OCI-LY7 (cell line): ENCODE results near the gene SLC25A24. TPM values are rescaled to one million over a fixed set of nuclear protein-coding genes. Genes with fewer than 3 reads are reported as not detected.
A peak's percentile ranks its signal among the peaks of the same experiment; 100 is the strongest.
"Not testable (repeated sequence)": the region's sequence is repeated elsewhere in the genome, so short reads cannot be mapped to it uniquely, and the experiment has no call there.

Source experiments
- Bru-seq: library from RNA; stranded (reverse); fragments of 400-500 nt; gene quantifications from one replicate; lab custom pipeline; 2021; lab: Mats Ljungman, UMichigan
- BruChase-seq, 2 experiments: library from RNA; stranded (reverse); fragments of 400-500 nt; gene quantifications; one replicate each; lab custom pipeline; 2021; lab: Mats Ljungman, UMichigan
- BruUV-seq: library from RNA; stranded (reverse); fragments of 400-500 nt; replicated peaks from 2 replicates; lab custom pipeline; 2021; lab: Mats Ljungman, UMichigan
- CTCF ChIA-PET: fragments of 300-600 bp; sonication (Branson Sonifier 250); formaldehyde crosslinking; loops from one replicate; lab custom pipeline; 2022; ENCODE audit warnings: antibody characterized with exemption; ENCODE audit not compliant: unreplicated experiment; lab: Charles Lee
- POLR2A ChIA-PET: fragments of 300-600 bp; sonication (Branson Sonifier 250); formaldehyde crosslinking; loops from one replicate; lab custom pipeline; 2022; ENCODE audit warnings: antibody characterized with exemption; lab: Charles Lee
- DNase-seq: peaks from one replicate; pipeline ENCODE4 v3.0.0-alpha.2; 2015; ENCODE audit warnings: low spot score
- H2AFZ ChIP-seq: fragments of 200-600 bp; sonication (generic), shearing (Covaris generic); 2 replicates; pipeline ENCODE4 v1.6.1; 2014; ENCODE audit warnings: mild to moderate bottlenecking, antibody characterized with exemption, low read length, moderate library complexity
- H3K27ac ChIP-seq: fragments of 200-600 bp; sonication (generic); 2 replicates; pipeline ENCODE4 v1.5.1; 2014; ENCODE audit warnings: mixed run types, low read depth, mild to moderate bottlenecking, moderate library complexity, low read length, inconsistent platforms; ENCODE audit not compliant: poor library complexity, severe bottlenecking
- H3K36me3 ChIP-seq: fragments of 200-600 bp; sonication (generic); 2 replicates; pipeline ENCODE4 v1.6.1; 2014; ENCODE audit warnings: mild to moderate bottlenecking, antibody characterized with exemption, low read length, moderate library complexity, mixed read lengths; ENCODE audit not compliant: insufficient read depth
- H3K4me1 ChIP-seq: fragments of 200-600 bp; sonication (generic); 2 replicates; pipeline ENCODE4 v1.5.1; 2014; ENCODE audit warnings: mild to moderate bottlenecking, low read length; ENCODE audit not compliant: insufficient read depth, poor library complexity, severe bottlenecking
- H3K4me2 ChIP-seq: fragments of 200-600 bp; sonication (generic); 2 replicates; pipeline ENCODE4 v1.6.1; 2014; ENCODE audit warnings: mild to moderate bottlenecking, low read length
- H3K4me3 ChIP-seq: fragments of 200-600 bp; sonication (generic); 2 replicates; pipeline ENCODE4 v1.5.1; 2014; ENCODE audit warnings: mild to moderate bottlenecking, low read depth, low read length; ENCODE audit not compliant: poor library complexity, severe bottlenecking
- H3K79me2 ChIP-seq: fragments of 200-600 bp; sonication (generic); 2 replicates; pipeline ENCODE4 v1.6.1; 2016; ENCODE audit warnings: low read depth, mild to moderate bottlenecking, low read length, moderate library complexity, mixed read lengths; ENCODE audit not compliant: insufficient read depth
- H3K9me2 ChIP-seq: fragments of 200-600 bp; sonication (generic); 2 replicates; pipeline ENCODE4 v1.6.1; 2016; ENCODE audit warnings: mild to moderate bottlenecking, low read length, mixed read lengths; ENCODE audit not compliant: insufficient read depth
- H3K9me3 ChIP-seq: fragments of 200-600 bp; sonication (generic); 2 replicates; pipeline ENCODE4 v1.6.1; 2014; ENCODE audit warnings: mild to moderate bottlenecking, mixed run types, low read length, mixed read lengths
- H4K20me1 ChIP-seq: fragments of 200-600 bp; sonication (generic); 2 replicates; pipeline ENCODE4 v1.6.1; 2014; ENCODE audit warnings: mild to moderate bottlenecking, antibody characterized with exemption, low read length, moderate library complexity, mixed read lengths; ENCODE audit not compliant: insufficient read depth
- CTCF ChIP-seq: fragments of 200-600 bp; sonication (generic); conservative IDR thresholded peaks from 2 replicates; pipeline ENCODE4 v1.5.1; 2014; ENCODE audit warnings: mild to moderate bottlenecking, antibody characterized with exemption, low read length, moderate library complexity, mixed read lengths
- EZH2phosphoT487 ChIP-seq: fragments of 200-600 bp; sonication (generic); IDR thresholded peaks from 2 replicates; pipeline ENCODE4 v1.6.1; 2018; ENCODE audit warnings: low read depth, borderline replicate concordance, mild to moderate bottlenecking, mixed run types, antibody characterized with exemption, low read length, moderate library complexity, mixed read lengths
- intact Hi-C: fragments of 100-400 bp; cut with micrococcal nuclease; formaldehyde crosslinking; loops from one replicate; pipeline ENCODE4 v1.10.0; 2022; ENCODE audit not compliant: unreplicated experiment
- long read RNA-seq: library from polyadenylated mRNA; stranded (forward); transcript quantifications from one replicate; pipeline ENCODE4 v2.0.0, GENCODE V29; 2022
- total RNA-seq, 2 experiments: library from RNA; depleted of rRNA in 1 of 2; stranded (reverse); fragments of >200 nt in 1 of 2; shearing (Covaris generic) in 1 of 2; gene quantifications; 2 replicates each; pipeline ENCODE4 v1.2.3, GENCODE V29; 2014 to 2022

SLC25A24 gene
- not detected in 2 replicates for total RNA-seq (2014; rRNA removed; shearing (Covaris generic))
- not detected in 2 replicates for total RNA-seq (2022)
- Bru-seq, nascent RNA, result percentile 12 among the genes with signal in this experiment
- BruChase-seq, experiment 1, labeled RNA remaining after a 6-hour chase, result percentile 4 among the genes with signal in this experiment
- BruChase-seq, experiment 2, labeled RNA remaining after a 2-hour chase, result percentile 14 among the genes with signal in this experiment
- long read RNA-seq, result 0 reads

DNA sequence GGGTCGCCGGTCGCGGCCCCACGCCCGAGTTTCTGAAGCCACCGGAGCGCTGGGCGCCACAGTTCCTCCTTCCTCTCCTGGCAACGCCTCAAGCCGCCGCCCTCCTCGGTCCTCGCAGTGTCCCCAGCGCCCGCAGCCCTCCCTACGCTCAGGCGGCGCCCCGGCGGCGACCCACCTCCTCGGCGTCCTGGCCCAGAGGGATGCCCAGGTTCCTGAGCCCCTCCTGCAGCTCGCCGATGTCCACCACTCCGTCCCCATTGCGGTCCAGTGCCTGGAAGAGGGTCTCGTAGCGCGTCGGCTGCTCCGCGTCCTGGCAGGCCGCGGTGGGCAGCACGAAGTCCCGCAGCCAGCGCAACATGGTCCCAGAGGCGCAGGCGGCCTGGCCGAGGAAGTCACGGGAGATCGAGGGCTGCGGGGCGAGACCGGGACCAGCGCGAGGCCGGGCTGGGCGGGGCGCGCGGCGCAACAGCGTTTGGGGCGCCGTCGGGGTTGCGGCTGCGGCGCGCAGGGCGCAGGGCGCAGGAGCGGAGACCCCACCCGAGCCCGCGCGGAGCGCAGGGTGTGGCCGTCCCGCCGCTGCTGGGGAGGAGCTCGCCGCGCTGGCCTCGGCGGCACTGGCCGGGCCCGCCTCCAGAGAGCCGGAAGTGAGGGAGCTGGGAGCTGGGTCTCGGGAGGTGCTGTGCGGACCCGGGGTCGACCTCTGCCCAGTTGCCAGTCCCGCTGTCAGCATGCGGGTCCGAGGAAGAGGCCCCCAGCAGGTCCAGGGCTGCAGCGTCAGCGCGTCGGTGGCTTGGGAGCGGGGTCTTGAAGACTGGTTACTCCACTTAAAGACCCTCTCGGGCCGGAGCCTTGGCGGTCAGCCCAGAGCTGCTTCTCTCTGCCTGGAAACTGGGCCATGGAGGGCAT, at the start of gene SLC25A24:
Gene SLC25A24 (minus strand): TSS at position 563 of the 906 bp plus-strand sequence. CDS start 205 bp downstream, at position 358.
- Histone ChIP-seq H3K79me2 (no peaks in the 10 kb centered on the region), H3K9me2 (no peaks in the 10 kb centered on the region), H3K4me2 (peak within 1 kb of the TSS; percentile 58), H3K4me3 (peak within 1 kb of the TSS; percentile 50), H2AFZ (peak within 1 kb of the TSS; percentile 78; the same call in 1 of the 2 replicates), H3K36me3 (no peaks in the 10 kb centered on the region), H3K4me1 (no peaks in the 10 kb centered on the region), H3K27ac (no peak within 1 kb of the TSS), H3K9me3 (no peaks in the 10 kb centered on the region), H4K20me1 (no peaks in the 10 kb centered on the region)
- intact Hi-C loops, result loop anchor here (10.0 kb wide), 2 partner anchors 425 to 445 kb away; no protein-coding TSS in a partner anchor
- CTCF ChIA-PET, result no interaction called here
- BruUV-seq, result no TSS peak
- TF ChIP-seq CTCF (no peak), EZH2phosphoT487 (no peak)
- DNase-seq, result no peak
- POLR2A ChIA-PET, result no interaction called here

GRCh38 chr1:108243976-108244375, 43.8 kb upstream of the SLC25A24 start, which contains the start of gene NBPF4:
Gene NBPF4, minus strand, starts transcription at chr1:108244076. Its CDS starts 315 bp downstream, at chr1:108243761.
- H3K4me2 ChIP-seq, H3K4me3 ChIP-seq, H3K9me2 ChIP-seq, intact Hi-C loops, H3K79me2 ChIP-seq, POLR2A ChIA-PET, BruUV-seq, H3K36me3 ChIP-seq, H4K20me1 ChIP-seq, H3K27ac ChIP-seq, H3K9me3 ChIP-seq, CTCF ChIA-PET, H3K4me1 ChIP-seq, H2AFZ ChIP-seq, DNase-seq: not testable (repeated sequence)

- H3K9me3 ChIP-seq, H3K9me2 ChIP-seq, H4K20me1 ChIP-seq, DNase-seq, BruUV-seq, H3K4me3 ChIP-seq, H3K79me2 ChIP-seq, H3K27ac ChIP-seq, CTCF ChIA-PET, H3K36me3 ChIP-seq, H3K4me2 ChIP-seq, H2AFZ ChIP-seq, H3K4me1 ChIP-seq, POLR2A ChIA-PET, intact Hi-C loops: not testable (repeated sequence)
Measured at GRCh38 chr1:108239426-108239825, 39.3 kb upstream of the SLC25A24 start.

DNA sequence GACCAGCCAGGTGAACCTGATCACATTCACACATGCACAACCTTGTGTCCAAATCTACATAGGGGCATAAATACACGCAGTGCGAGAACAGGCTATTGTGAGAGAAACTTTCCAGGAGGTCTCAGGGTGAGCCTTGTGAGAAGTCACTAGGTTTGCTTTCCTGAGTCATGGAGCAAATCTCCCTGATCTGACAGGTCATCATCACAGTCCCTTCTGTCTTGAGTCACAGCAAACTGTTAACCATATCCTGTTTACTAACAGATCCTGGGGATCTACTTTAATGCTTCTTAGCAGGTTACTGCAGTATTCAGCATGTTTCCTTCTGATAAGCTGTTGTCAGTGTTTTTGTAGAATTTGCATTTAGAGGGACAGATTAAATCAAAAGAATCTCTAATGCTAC, 35.2 kb upstream of the SLC25A24 start:
- H3K4me2 ChIP-seq, H3K9me2 ChIP-seq, H4K20me1 ChIP-seq, POLR2A ChIA-PET, BruUV-seq, H3K36me3 ChIP-seq, H3K4me3 ChIP-seq, DNase-seq, CTCF ChIA-PET, H3K79me2 ChIP-seq, intact Hi-C loops, H3K9me3 ChIP-seq, H2AFZ ChIP-seq, H3K4me1 ChIP-seq, H3K27ac ChIP-seq: not testable (repeated sequence)

DNA sequence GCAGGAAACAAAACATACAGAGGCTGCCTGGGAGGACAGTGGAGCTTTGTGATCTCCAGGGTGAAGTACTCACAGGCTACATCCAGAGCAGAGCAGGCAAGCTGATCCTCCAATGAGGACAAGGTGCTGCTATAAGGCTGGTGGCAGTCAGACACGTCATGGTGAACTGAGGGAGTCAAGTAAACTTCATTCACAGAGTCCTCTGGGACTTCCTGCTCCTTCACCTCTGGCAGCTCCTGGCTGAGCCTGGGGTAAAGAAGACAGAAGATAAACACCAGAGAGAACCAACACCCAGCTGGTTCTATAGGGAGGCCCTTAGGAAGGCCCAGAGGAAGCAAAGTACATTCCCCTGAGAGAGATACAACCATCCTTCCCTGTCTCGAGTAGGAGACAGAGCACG, 32.0 kb upstream of the SLC25A24 start:
- intact Hi-C loops, BruUV-seq, POLR2A ChIA-PET, H3K36me3 ChIP-seq, H4K20me1 ChIP-seq, H3K9me3 ChIP-seq, H3K4me1 ChIP-seq, H2AFZ ChIP-seq, H3K79me2 ChIP-seq, H3K27ac ChIP-seq, H3K4me3 ChIP-seq, DNase-seq, CTCF ChIA-PET, H3K4me2 ChIP-seq, H3K9me2 ChIP-seq: not testable (repeated sequence)
